DMS 273 treated with DMSO at 0.1 percent for 48 hours (cell line): Measurements from ENCODE around the gene NFXL1.

ENCODE experiments used
- DNase-seq: peaks from one replicate; lab custom pipeline; 2025; lab: John Stamatoyannopoulos, UW

Gene NFXL1

GRCh38 chr4:47831026-47831679 is 83.2 kb downstream of the NFXL1 start:
- DNase-seq = peak; percentile 19

GRCh38 chr4:47830265-47831025 is 83.9 kb downstream of the NFXL1 start:
- DNase-seq = no peak

GRCh38 chr4:47829438-47829837 is 84.9 kb downstream of the NFXL1 start:
- DNase-seq = no peak

GRCh38 chr4:47827343-47828047 is 86.9 kb downstream of the NFXL1 start:
- no peak for DNase-seq

- DNase-seq = no peak
Measured at GRCh38 chr4:47824840-47825239, 89.5 kb downstream of the NFXL1 start.

GRCh38 chr4:47819178-47819577 is 95.2 kb downstream of the NFXL1 start:
- no peak for DNase-seq

- DNase-seq = no peak
Measured at GRCh38 chr4:47817275-47817674, 97.1 kb downstream of the NFXL1 start.

GRCh38 chr4:47816748-47817147 is 97.6 kb downstream of the NFXL1 start:
- DNase-seq = no peak

- no peak for DNase-seq
Measured at GRCh38 chr4:47814618-47815295, 99.6 kb downstream of the NFXL1 start.

- no peak for DNase-seq
Measured at GRCh38 chr4:47809654-47810203, 104.7 kb downstream of the NFXL1 start.

GRCh38 chr4:47804598-47804997 is 109.8 kb downstream of the NFXL1 start:
- no peak for DNase-seq

GRCh38 chr4:47801481-47802002 is 112.8 kb downstream of the NFXL1 start:
- DNase-seq = no peak

- no peak for DNase-seq
Measured at GRCh38 chr4:47798165-47798564, 116.2 kb downstream of the NFXL1 start.
